ENCODE measurements around the gene GLP1R. TPM values are rescaled to one million over a fixed set of nuclear protein-coding genes. Genes with fewer than 3 reads are reported as not detected.

The GLP1R gene
- total RNA-seq, 4 donors from 2014 or later, result not detected

DNA sequence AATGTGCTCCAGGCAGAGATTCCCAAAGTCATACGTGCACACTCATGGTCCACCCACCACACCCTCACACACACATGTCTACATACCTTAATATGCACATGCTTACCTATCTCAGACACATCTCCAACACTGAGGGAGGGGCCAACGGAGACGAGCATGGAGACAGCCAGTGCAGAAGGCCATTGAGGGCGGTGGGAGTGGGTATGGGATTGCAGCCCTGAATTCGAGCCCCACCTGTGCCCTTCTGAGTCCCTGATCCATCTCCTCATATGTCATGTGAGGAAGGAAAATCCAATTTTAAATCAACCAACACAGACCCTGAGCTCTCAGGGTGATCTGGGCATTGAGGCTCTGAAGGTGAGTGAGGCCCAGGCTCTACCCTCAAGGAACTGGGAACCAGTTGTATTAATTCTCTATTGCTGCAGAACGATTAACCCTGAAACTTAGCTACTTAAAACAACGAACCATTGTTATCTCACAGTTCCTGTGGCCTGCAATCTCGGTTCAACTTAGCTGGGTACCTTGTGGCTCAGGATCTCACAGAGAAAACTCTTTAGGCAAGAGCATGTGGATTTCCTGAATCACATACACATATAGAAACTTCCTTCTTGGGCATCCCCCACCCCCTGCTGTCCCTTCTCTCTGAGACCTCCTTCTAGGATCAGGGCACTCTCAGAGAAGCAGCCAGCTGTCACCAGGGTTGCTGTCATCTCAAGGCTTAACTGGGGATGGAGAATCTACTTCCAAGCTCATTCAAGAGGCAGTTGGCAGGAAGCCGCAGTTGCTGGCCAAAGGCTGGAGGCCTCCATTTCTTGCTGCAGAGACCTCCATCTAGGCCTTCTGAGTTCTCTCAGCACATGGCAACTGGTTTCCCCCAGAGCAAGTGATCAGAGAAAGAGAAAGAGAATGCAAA is 28.3 kb downstream of the GLP1R start:
- intact Hi-C loops (cut with DNase I; ENCODE audit: low total_unique reads), result no loop called here
- Histone ChIP-seq H3K36me3 (no peaks in the 10 kb centered on the region), H3K4me1 (no peaks in the 10 kb centered on the region), H3K27ac (no peak overlapping the region), H3K27me3 (no peaks in the 10 kb centered on the region), H3K4me3 (no peak overlapping the region), H3K9me3 (no peaks in the 10 kb centered on the region)
- in situ Hi-C loops (cut with MboI; ENCODE audit: low sequenced_read_pairs in 4 of 4), result no loop called here
- TF ChIP-seq, protein P1, sequence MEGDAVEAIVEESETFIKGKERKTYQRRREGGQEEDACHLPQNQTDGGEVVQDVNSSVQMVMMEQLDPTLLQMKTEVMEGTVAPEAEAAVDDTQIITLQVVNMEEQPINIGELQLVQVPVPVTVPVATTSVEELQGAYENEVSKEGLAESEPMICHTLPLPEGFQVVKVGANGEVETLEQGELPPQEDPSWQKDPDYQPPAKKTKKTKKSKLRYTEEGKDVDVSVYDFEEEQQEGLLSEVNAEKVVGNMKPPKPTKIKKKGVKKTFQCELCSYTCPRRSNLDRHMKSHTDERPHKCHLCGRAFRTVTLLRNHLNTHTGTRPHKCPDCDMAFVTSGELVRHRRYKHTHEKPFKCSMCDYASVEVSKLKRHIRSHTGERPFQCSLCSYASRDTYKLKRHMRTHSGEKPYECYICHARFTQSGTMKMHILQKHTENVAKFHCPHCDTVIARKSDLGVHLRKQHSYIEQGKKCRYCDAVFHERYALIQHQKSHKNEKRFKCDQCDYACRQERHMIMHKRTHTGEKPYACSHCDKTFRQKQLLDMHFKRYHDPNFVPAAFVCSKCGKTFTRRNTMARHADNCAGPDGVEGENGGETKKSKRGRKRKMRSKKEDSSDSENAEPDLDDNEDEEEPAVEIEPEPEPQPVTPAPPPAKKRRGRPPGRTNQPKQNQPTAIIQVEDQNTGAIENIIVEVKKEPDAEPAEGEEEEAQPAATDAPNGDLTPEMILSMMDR (IDR thresholded peaks at IDR 0.05 in 4 of 5, conservative IDR thresholded peaks at IDR 0.05 in 1 of 5), result no peak
- TF ChIP-seq POLR2A (IDR thresholded peaks at IDR 0.05), result no peak
- ATAC-seq (no peak), DNase-seq (no peak)

GRCh38 chr6:39077882-39078594 is 29.5 kb downstream of the GLP1R start:
- no peaks in the 10 kb centered on the region for H3K36me3 ChIP-seq
- ATAC-seq, result no peak
- in situ Hi-C loops (cut with MboI; ENCODE audit: low sequenced_read_pairs in 4 of 4), result no loop called here
- no peaks in the 10 kb centered on the region for H3K4me1 ChIP-seq
- no peak for DNase-seq
- no peak for TF ChIP-seq POLR2A (IDR thresholded peaks at IDR 0.05)
- TF ChIP-seq, protein P1 (IDR thresholded peaks at IDR 0.05 in 4 of 5, conservative IDR thresholded peaks at IDR 0.05 in 1 of 5), result no peak
- no peak overlapping the region for H3K27ac ChIP-seq
- H3K27me3 ChIP-seq, result no peaks in the 10 kb centered on the region
- H3K9me3 ChIP-seq, result no peaks in the 10 kb centered on the region
- intact Hi-C loops (cut with DNase I; ENCODE audit: low total_unique reads), result no loop called here
- H3K4me3 ChIP-seq, result no peak overlapping the region

- Histone ChIP-seq H3K4me1 (no peaks in the 10 kb centered on the region), H3K27me3 (no peaks in the 10 kb centered on the region), H3K36me3 (no peaks in the 10 kb centered on the region), H3K9me3 (no peaks in the 10 kb centered on the region), H3K4me3 (no peak overlapping the region), H3K27ac (no peak overlapping the region)
- no peak for DNase-seq
- in situ Hi-C loops (cut with MboI; ENCODE audit: low sequenced_read_pairs in 4 of 4) (no loop called here), intact Hi-C loops (cut with DNase I; ENCODE audit: low total_unique reads) (no loop called here)
- TF ChIP-seq, protein P1 (IDR thresholded peaks at IDR 0.05 in 4 of 5, conservative IDR thresholded peaks at IDR 0.05 in 1 of 5), result no peak
- ATAC-seq, result no peak
Measured at GRCh38 chr6:39078695-39079094, 30.1 kb downstream of the GLP1R start.

DNA sequence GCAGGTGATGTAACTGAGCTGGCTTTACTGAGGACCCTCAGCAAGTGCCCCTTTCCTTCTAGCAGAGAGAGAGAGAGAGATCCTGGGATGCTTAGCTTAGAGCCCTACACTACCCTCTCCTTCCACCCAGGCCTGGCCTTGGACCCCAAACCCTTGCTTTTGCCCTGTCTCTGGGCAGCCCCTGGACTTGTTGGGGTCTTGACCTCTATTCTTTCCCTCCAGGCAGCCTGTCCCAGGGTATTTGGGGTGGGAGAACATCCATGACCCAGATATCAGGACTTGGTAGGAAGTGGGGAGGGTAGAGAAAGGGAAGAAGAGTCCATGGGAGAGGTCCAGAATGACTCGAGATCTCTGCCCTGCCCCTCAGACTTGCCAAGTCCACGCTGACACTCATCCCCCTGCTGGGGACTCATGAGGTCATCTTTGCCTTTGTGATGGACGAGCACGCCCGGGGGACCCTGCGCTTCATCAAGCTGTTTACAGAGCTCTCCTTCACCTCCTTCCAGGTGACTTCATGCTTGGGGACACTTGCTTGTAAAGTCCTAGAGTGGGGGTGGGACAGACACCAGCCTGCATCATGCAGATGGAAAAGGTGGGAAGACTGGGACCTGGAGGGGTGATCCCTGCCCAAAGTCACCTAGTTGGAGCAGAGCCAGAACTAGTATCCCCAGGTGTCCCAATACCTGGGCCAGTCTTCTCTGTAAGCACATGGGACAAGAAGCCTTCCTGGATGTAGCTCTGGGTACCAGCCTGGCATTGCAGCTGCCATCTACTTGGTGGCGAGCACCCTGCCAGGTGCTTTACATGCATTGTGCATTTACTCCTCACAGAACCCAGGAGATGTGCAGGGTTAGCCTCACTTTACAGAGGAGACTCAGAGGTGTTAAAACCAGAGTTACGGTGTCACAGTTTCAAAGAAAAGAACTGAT is 30.9 kb downstream of the GLP1R start:
- in situ Hi-C loops (cut with MboI; ENCODE audit: low sequenced_read_pairs in 4 of 4) (no loop called here), intact Hi-C loops (cut with DNase I; ENCODE audit: low total_unique reads) (no loop called here)
- H3K27ac ChIP-seq, result no peak overlapping the region
- DNase-seq (no peak), ATAC-seq (no peak)
- TF ChIP-seq POLR2A (IDR thresholded peaks at IDR 0.05), result no peak
- TF ChIP-seq, protein P1 (IDR thresholded peaks at IDR 0.05 in 4 of 5, conservative IDR thresholded peaks at IDR 0.05 in 1 of 5), result no peak
- no peaks in the 10 kb centered on the region for H3K4me1 ChIP-seq
- no peaks in the 10 kb centered on the region for H3K27me3 ChIP-seq
- H3K9me3 ChIP-seq, result no peaks in the 10 kb centered on the region
- no peak overlapping the region for H3K4me3 ChIP-seq
- no peaks in the 10 kb centered on the region for H3K36me3 ChIP-seq

Data from gastrocnemius medialis (tissue), 4 donors.